K562 (cell line): ENCODE results near the gene DHRS2. TPM values are rescaled to one million over a fixed set of nuclear protein-coding genes. Genes with fewer than 3 reads are reported as not detected.

ENCODE experiments used
- ATAC-seq: fragments of 200-7000 bp; cut with Tn5 transposase; 3 replicates; pipeline ENCODE4 v1.9.1; 2020; ENCODE audit warnings: moderate library complexity
- BruUV-seq: library from RNA; stranded (reverse); fragments of 400-500 nt; replicated peaks from 2 replicates; lab custom pipeline; 2021; lab: Mats Ljungman, UMichigan
- CTCF ChIA-PET: fragments of 300-600 bp; formaldehyde crosslinking; extraction: SDS; loops from one replicate; lab custom pipeline; 2021; ENCODE audit warnings: low intra/inter-chr PET ratio; lab: Yijun Ruan, JAX
- POLR2A ChIA-PET: fragments of 300-600, 350-650 bp; sonication (Branson Sonifier 250); formaldehyde crosslinking; extraction: SDS; loops from one replicate; lab custom pipeline; 2021; ENCODE audit warnings: antibody characterized with exemption, inconsistent platforms; lab: Yijun Ruan, JAX
- DNase-seq, 4 experiments: peaks; one replicate each; pipeline versions ENCODE4 v3.0.0 to v3.0.0-alpha.2; 2011 to 2018; ENCODE audit warnings: low spot score in 3 of 4, mixed read lengths in 3 of 4; ENCODE audit errors: extremely low read depth in 1 of 4
- FAIRE-seq: peaks from 2 replicates; lab custom pipeline; 2011; peaks lifted over from hg19 to GRCh38; lab: Jason Lieb, UNC
- H2AFZ ChIP-seq: 2 replicates; pipeline ENCODE4 v1.6.0; 2011; ENCODE audit warnings: low read depth, low read length, control low read depth, inconsistent platforms
- H3K27ac ChIP-seq: fragments of 200-600 bp; 3 replicates; pipeline ENCODE4 v1.8.0; 2011; ENCODE audit warnings: low read depth, mild to moderate bottlenecking, control low read depth, inconsistent platforms, low read length, moderate library complexity, mixed read lengths; ENCODE audit errors: extremely low read depth
- H3K27me3 ChIP-seq, 2 experiments: fragments of 300-600 bp in 1 of 2; 2 replicates in 1 of 2; 3 replicates in 1 of 2; pipeline versions ENCODE4 v1.6.0 to v1.8.0; 2011; ENCODE audit warnings: inconsistent platforms in 2 of 2, low read length in 2 of 2, mild to moderate bottlenecking in 1 of 2, mixed read lengths in 1 of 2, moderate library complexity in 1 of 2; ENCODE audit not compliant: control insufficient read depth in 2 of 2, insufficient read depth in 2 of 2
- H3K36me3 ChIP-seq: fragments of 300-600 bp; 3 replicates; pipeline ENCODE4 v1.8.0; 2011; ENCODE audit warnings: mild to moderate bottlenecking, low read length, inconsistent platforms; ENCODE audit not compliant: control insufficient read depth, insufficient read depth
- H3K4me1 ChIP-seq, 2 experiments: fragments of 200-600 bp in 1 of 2; replicated peaks in 1 of 2; 2 replicates in 1 of 2; 3 replicates in 1 of 2; pipeline versions ENCODE4 v1.5.1 to v1.8.0; 2011; ENCODE audit warnings: inconsistent platforms in 2 of 2, low read length in 2 of 2, mild to moderate bottlenecking in 1 of 2, mixed read lengths in 1 of 2, moderate library complexity in 1 of 2; ENCODE audit not compliant: control insufficient read depth in 2 of 2, insufficient read depth in 2 of 2
- H3K4me2 ChIP-seq: 2 replicates; pipeline ENCODE4 v1.6.1; 2011; ENCODE audit warnings: low read length, control low read depth, inconsistent platforms, mixed read lengths; ENCODE audit not compliant: insufficient read depth
- H3K4me3 ChIP-seq: fragments of 200-600 bp; sonication (generic), shearing (Covaris generic); 2 replicates; pipeline ENCODE4 v1.5.1; 2016; ENCODE audit warnings: control low read depth, inconsistent platforms
- H3K79me2 ChIP-seq: fragments of 200-600 bp; 3 replicates; pipeline ENCODE4 v1.8.0; 2011; ENCODE audit warnings: low read length, inconsistent platforms; ENCODE audit not compliant: control insufficient read depth, insufficient read depth
- H3K9ac ChIP-seq, 2 experiments: 2 replicates each; pipeline versions ENCODE4 v1.6.0 to v1.6.1; 2011; ENCODE audit warnings: low read depth in 2 of 2, low read length in 2 of 2, control low read depth in 1 of 2, inconsistent platforms in 1 of 2, mild to moderate bottlenecking in 1 of 2, mixed read lengths in 1 of 2; ENCODE audit not compliant: insufficient read depth in 1 of 2
- H3K9me1 ChIP-seq: one replicate; pipeline ENCODE4 v1.6.0; 2011; ENCODE audit warnings: inconsistent platforms, mild to moderate bottlenecking, low read length, moderate library complexity; ENCODE audit not compliant: control insufficient read depth, insufficient read depth
- H3K9me3 ChIP-seq: replicated peaks from 2 replicates; pipeline ENCODE4 v1.5.1; 2011; ENCODE audit warnings: low read depth, low read length, inconsistent platforms; ENCODE audit not compliant: control insufficient read depth, insufficient read depth
- H4K20me1 ChIP-seq: replicated peaks from 2 replicates; pipeline ENCODE4 v1.6.1; 2011; ENCODE audit warnings: low read length, inconsistent platforms, mixed read lengths; ENCODE audit not compliant: control insufficient read depth, insufficient read depth
- L3MBTL2 ChIP-seq: fragments of 450-650 bp; IDR thresholded peaks from 2 replicates; pipeline ENCODE4 v1.6.1; 2016; ENCODE audit warnings: mild to moderate bottlenecking, moderate library complexity
- TFE3 ChIP-seq: fragments of 450-650 bp; formaldehyde crosslinking; IDR thresholded peaks from 2 replicates; pipeline ENCODE4 v1.4.0; 2020; ENCODE audit warnings: mild to moderate bottlenecking, mixed read lengths
- ZNF431 ChIP-seq: sonication (generic); formaldehyde crosslinking; IDR thresholded peaks from 2 replicates; pipeline ENCODE4 v1.8.0; 2022; ENCODE audit warnings: mild to moderate bottlenecking, missing genetic modification reagents
- in situ Hi-C: fragments of 300-500 bp; cut with MboI; formaldehyde crosslinking; loops from 4 replicates; pipeline ENCODE4 v1.15.0; 2018; ENCODE audit warnings: inconsistent platforms, mixed read lengths
- intact Hi-C: fragments of 100-400 bp; cut with micrococcal nuclease; formaldehyde crosslinking; loops from 2 replicates; pipeline ENCODE4 v1.14.2; 2022
- polyA plus RNA-seq, 8 experiments: library from polyadenylated mRNA; depleted of rRNA in 4 of 8; stranded (reverse) in 5 of 8; unstranded in 3 of 8; fragments of >200 nt; fragmentation: Nextera tagmentation in 2 of 8; fragmentation: Illumina TruSeq in 1 of 8; extraction: Ambion mirVana in 2 of 8; extraction: Trizol in 1 of 8; gene quantifications; 2 replicates each; pipeline versions ENCODE4 v1.2.1 to v1.2.3, GENCODE V29; 2011 to 2014; ENCODE audit warnings: inconsistent platforms in 1 of 8, missing spikeins in 1 of 8
- total RNA-seq, 7 experiments: library from RNA; depleted of rRNA in 6 of 7; stranded (reverse); fragments of >200 nt in 6 of 7; fragmentation: Illumina TruSeq in 2 of 7; extraction: Trizol in 2 of 7; gene quantifications; 2 replicates each; pipeline versions ENCODE4 v1.2.1 to v1.2.3, GENCODE V29; 2011 to 2021; ENCODE audit warnings: low replicate concordance in 1 of 7

Gene DHRS2
- total and polyA plus RNA-seq, 9 of the 15 experiments (the other 6 are each of a cell fraction or from before 2014, with no cell fraction given) = 2.9 to 96.8 (median 64.4) TPM

- Histone ChIP-seq H4K20me1 (no peaks in the 10 kb centered on the region), H2AFZ (no peak overlapping the region), H3K4me1 (no peaks in the 10 kb centered on the region; a peak in 1 of 5 replicates), H3K9ac (no peak overlapping the region), H3K9me3 (no peaks in the 10 kb centered on the region), H3K4me3 (no peak overlapping the region), H3K27me3 (no peaks in the 10 kb centered on the region; a peak in 1 of 5 replicates), H3K79me2 (no peaks in the 10 kb centered on the region), H3K36me3 (no peaks in the 10 kb centered on the region)
- in situ Hi-C loops = no loop called here
- no peak for ATAC-seq
- intact Hi-C loops = loop anchor here (5.0 to 10.0 kb wide), 2 partner anchors 96 to 284 kb away; no protein-coding TSS in a partner anchor
- CTCF ChIA-PET = interaction anchor here (0.9 to 2.8 kb wide), 3 partner anchors 279 to 665 kb away, joined by 3 to 13 read pairs (median 5); partner anchors contain the start of gene DHRS4
- no peak for FAIRE-seq
- POLR2A ChIA-PET = no interaction called here
- TF ChIP-seq L3MBTL2 (no peak), TFE3 (CRISPR knock-in tag) (0 out of 2 replicates have a peak, but pooled peaks have one; percentile 18), ZNF431 (CRISPR knock-in tag) (no peak)
- TF ChIP-seq, all 486 proteins: peak for 1
- H3K9me1 ChIP-seq = no peaks in the 10 kb centered on the region
- no peak overlapping the region for H3K4me2 ChIP-seq
- H3K27ac ChIP-seq = no peak overlapping the region
- no TSS peak for BruUV-seq
- DNase-seq = no peak
Measured at GRCh38 chr14:23631234-23631633, 4.9 kb upstream of the DHRS2 start.
